HG02852 (cell line): ENCODE results near the gene AGBL5.

Source experiments
- ATAC-seq: cut with Tn5 transposase; IDR thresholded peaks from one replicate; pipeline ENCODE4 v1.9.1; 2021; ENCODE audit warnings: mild to moderate bottlenecking, moderate library complexity; ENCODE audit not compliant: unreplicated experiment

Gene AGBL5, protein sequence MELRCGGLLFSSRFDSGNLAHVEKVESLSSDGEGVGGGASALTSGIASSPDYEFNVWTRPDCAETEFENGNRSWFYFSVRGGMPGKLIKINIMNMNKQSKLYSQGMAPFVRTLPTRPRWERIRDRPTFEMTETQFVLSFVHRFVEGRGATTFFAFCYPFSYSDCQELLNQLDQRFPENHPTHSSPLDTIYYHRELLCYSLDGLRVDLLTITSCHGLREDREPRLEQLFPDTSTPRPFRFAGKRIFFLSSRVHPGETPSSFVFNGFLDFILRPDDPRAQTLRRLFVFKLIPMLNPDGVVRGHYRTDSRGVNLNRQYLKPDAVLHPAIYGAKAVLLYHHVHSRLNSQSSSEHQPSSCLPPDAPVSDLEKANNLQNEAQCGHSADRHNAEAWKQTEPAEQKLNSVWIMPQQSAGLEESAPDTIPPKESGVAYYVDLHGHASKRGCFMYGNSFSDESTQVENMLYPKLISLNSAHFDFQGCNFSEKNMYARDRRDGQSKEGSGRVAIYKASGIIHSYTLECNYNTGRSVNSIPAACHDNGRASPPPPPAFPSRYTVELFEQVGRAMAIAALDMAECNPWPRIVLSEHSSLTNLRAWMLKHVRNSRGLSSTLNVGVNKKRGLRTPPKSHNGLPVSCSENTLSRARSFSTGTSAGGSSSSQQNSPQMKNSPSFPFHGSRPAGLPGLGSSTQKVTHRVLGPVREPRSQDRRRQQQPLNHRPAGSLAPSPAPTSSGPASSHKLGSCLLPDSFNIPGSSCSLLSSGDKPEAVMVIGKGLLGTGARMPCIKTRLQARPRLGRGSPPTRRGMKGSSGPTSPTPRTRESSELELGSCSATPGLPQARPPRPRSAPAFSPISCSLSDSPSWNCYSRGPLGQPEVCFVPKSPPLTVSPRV

DNA sequence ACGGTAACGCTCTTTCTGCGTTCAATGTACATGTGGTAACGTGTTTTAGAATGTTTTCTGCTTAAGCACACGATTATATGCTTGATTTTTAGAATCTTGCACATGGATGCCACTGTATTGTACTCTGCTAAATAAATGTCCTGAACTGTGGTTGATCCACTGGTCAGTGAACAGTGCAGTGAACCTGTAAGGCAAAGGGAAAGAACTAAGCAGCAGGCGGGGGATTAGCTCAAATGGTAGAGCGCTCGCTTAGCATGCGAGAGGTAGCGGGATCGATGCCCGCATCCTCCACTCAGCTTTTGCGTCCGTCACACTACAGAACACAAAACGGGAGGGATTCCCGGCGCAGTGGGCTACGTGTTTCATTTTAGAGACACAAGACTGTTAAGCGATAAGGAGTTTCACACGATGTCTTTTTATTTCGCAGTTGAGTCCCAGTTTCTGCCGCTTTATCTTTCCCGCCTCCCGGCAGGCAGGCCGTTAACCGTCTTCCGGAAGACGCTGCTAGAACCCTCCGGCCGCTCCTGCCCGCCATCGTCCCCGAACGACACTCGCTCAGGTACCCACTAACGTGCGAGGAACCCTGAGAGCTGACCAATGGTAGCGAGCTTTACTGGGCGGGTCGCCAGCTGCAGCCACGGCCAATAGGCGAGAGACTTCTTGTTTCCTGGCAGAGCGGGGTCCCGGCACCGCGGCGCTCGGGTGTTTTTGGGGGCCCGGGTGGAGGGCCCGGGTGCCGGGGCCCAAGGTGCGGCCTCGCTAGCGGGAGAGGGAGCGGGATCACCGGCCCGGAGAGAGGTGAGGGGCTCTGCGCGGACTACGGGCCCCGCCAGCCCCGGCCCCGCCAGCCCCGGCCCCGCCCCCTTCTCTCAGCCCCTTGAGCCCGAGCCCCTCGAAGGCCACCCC is at the start of gene AGBL5:
Gene AGBL5 (plus strand): TSS at position 673 of the 906 bp plus-strand sequence. CDS start 1,291 bp downstream, outside the sequence.
- ATAC-seq, result peak; percentile 66

DNA sequence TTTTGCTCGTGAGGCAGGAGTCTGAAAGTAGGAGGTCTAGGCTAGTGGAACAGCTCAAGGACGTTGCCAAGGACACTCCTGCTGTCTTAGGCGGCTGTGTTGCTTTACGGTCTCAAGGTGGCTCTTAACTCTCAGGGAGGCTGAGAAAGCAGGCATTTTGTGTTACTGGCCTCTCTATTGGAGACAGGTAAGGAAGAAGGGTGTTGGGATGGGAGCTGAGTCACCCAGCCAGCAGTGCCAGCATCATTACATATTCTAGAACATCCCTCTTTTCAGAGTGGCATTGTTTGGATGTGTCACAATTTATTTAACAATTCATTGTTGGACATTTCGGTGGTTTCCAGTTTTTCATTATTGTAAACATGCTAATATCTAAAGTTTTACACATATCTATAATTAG is 49.5 kb upstream of the AGBL5 start:
- ATAC-seq, result no peak

DNA sequence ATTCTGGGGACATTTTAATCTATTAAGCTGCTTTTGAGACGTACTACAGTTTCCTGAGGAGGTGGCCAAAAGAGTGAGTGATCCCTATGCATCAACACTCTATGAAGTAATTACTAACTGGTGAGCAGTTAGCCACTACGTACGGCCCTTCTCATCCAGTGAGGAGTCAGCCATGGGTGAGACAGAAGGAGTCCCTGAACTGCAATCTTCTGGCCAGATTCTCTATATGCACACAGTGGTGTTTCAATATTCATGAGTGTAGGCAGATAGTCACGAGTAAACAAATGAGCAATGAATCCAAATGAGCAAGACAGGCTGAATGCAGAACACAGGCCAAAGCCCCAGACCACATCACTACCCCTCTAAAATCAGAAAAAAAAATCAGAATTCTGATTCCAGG is 48.5 kb upstream of the AGBL5 start:
- no peak for ATAC-seq

DNA sequence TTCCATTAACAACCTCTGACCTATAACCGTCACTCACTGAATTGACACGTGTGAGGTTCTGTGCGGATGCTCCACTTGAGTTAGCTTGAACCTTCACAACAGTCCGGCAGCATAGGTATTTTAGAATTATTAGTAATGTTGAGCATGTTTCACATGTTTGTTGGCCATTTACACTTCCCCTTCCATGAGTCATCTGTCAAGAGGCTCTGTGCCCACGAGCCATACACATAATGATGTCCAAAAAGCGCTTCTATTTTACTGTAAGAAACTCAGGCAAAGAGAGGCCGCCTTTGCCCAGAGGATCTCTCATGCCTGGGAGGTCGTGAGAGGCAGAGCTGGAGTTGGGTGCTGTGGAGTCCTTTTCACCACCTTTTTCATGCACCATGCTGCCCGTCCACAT is 47.6 kb upstream of the AGBL5 start:
- ATAC-seq, result no peak

DNA sequence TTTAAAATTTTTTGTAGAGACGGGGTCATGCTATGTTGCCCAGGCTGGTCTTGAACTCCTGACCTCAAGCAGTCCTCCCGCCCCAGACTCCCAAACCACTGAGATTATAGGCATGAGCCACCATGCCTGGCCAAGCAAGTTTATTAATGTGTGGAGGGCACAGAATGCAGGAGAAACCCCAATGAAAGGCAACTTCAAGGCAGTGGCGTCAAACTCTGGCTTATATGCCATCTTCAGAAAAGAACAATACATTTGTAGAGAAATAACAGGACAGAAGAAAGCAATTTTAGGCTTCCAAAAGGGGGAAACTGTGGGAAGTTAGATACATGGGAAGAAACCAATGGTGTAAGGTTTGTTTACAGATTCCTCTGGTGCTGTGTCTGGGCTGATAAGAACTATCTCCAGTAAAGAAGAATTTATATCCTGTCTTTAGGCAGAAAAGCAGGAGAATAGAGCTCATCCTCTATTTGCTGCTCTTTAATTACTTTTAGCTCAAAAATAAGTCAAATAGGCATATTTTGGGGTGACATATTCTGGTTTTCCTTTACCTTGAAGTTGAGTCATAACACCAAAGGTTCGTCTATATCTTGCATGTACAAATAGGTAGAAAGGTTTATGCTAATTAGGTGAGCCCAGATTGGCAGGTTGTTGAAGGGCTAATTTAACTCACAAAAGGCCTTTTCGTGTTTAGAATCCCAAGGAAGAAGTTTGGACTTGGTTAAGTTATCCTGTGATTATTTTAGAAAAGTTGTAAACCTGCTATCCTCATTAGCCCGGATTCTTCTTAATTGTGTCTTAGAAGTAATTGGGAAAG is 44.7 kb upstream of the AGBL5 start:
- ATAC-seq, result no peak

DNA sequence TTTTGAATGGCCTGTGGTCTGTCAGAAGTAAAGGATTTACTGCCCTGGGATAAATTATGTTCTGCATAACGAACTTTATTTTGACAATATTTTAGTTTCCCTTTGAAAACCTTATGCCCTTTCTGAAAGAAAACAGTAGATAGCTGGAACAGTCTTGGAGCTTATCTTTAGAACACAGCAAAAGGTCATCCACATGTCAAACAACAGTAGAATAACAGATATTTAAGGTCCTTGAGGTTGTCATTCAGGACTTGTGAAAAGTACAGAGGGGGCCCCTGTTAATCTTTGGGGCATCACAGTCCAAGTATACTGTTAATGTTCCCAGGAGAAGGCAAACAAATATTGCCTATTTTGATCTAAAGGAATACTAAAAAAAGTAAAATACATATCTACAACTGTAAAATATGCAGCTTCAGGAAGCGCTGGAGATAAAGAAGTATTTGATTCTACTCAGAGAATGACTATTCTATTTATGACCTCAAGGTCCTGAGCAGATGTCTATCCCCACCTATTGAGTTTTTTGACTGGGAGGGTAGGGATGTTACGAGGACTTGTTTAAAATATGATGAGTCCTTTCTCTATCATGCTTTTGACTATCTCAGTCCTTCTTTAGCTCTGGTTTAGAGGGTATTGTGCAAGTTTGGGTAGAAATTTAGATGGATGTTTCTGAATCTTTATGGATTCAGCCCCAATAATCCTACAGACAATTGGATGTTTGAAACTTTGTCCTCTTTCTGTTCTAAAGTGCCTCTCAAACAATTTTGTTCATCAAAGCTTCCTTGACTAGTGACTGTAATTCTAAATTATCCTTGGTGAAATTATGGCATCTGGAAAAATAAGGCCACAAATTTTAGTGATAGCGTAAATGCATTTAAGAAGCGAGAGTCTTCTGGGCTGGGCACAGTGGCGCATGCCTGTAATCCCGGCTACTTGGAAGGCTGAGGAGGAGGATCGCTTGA is 43.8 kb upstream of the AGBL5 start:
- ATAC-seq, result no peak

DNA sequence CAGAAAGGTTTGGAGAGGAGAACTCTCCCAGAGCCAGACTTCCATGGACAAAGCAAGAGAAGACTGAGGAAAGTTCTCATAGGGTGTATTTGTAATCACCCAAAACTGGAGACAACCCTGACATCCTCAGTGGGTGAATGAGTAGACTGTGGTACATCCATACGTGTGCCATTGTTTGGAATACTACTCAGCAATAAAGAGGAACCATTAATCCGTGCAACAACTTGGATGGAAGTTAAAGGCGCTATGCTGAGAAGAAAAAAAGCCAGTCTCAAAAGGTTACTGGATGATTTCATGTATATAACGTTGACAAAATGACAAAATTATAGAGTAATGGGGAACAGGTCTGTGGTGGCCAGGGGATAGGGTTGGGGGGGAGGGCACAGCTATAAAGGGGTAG is 42.8 kb upstream of the AGBL5 start:
- ATAC-seq, result no peak

DNA sequence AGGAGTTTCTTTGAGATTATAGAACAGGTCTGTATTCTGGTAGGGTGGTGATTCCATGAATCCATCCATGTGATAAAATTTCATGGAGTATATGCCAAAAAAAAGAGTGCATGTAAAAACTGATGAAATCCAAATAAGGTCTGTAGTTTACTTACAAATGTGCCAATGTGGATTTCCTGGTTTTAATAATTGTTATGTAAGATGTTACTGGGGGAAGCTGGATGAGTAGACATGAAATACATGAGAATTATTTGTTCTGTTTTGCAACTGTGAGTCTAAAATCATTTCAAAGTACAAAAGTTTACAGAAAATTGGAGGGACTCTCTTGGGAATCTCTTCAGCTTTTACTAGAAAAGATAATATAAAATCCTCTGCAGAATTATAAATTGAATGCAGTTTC is 42.4 kb upstream of the AGBL5 start:
- ATAC-seq, result no peak

DNA sequence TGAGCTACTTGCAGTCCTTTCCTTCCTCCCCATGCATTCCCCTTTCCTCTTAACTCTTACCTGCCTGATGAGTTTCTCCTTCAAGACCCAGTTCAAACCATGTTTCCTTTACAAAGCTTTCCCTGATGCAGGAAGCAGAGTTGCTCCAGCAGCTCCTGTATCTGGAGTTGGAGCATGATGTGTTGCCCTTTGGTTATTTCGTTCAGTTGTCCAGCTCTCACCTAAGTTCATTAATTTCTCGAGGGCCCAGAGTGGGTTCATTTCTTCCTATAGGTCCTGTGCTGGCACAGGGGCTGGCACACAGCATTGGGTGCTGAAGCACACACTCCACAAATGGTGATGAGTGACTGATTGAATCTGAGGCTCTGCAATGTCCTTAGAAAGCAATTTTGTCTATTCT is 41.8 kb upstream of the AGBL5 start:
- ATAC-seq, result no peak

DNA sequence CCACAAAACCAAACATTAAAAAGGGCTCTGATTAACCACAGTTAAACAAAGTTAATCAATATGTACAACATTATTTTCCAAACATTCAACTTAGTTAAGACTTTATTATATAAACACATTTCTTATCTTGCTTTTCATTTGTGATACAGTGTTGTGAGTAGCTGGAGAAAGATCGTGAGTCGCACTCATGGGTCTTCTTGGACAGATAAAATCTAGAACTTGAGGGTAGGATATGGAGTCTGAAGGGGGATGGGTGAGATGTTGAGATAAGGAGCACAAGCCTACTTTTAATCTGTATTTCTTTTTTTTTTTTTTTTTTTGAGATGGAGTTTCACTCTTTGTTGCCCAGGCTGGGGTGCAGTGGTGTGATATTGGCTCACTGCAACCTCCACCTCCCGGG is 41.3 kb upstream of the AGBL5 start:
- no peak for ATAC-seq

DNA sequence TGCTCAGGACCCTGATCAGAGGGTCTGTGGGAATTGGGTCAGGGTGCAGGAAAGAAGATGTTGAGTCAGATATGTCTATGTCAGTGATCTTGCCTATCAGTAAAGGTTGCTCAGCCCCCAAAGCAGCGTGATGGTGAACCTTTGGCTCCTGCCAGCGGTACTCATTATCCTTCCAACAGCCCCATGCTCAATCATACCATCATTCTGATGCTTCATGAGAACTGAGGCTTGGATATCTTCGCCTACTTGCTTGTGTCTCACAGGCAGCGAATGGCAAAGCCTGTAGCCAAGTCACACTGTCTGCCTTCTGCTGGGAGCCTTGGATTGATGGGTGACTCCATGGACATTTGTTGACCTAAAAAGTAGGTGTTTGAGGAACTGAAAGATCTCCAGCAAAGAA is 37.7 kb upstream of the AGBL5 start:
- no peak for ATAC-seq

DNA sequence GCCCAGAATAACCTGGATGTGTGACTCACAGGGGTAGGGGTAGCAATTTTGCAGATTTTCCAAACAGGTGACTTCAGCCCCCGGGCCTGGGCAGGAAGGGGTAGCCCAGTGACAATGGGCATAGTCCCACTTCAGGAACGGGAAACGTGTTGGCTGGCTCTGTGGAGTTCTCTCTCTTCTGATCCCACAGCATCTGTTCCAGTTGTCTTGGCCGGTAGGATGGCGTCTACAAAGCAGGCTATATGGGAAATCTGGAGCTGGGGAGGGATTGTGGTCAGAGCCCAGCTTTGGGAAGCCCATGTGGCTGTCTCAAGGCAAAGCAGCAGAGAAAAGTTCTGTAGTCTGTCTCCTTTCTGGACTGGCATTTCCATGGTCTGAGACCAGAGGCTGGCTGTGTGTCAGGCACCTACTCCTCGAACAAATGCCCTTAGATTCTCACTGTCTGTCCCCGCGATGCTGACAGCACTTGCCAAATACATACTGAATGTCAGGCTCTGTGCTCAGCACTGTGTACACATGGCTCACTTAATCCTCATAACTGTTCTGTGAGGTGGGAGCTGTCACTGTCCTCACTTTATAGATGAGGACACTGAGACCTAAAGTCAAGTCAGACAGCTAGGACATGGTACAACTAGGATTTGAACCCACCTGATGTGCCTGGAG is 36.6 kb upstream of the AGBL5 start:
- no peak for ATAC-seq

DNA sequence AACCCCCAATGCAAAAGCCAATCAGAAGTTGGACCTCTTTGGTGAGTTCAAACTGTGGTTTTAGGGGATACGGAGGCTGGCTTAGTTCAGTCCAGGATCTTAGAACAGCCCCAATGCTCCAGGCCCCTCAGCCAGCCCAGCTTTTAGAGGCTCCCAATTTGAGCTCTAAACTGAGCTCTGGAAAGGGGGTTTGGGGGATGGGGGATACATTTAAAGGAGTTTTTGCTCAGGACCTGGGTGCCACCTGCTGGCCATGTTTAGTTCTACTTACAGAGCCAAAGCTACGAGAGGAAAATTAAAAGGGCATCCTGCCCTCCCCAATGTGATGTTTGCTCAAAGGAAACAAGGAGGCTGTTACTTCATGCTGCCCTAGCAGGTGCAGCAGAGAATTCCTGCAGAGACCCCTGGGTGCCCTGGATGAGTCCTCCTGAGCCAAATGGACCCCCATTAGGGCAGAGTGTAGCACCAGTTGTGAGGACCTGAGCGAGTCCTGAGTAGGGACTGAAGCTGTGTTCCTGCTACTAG is 34.6 kb upstream of the AGBL5 start:
- ATAC-seq, result no peak

DNA sequence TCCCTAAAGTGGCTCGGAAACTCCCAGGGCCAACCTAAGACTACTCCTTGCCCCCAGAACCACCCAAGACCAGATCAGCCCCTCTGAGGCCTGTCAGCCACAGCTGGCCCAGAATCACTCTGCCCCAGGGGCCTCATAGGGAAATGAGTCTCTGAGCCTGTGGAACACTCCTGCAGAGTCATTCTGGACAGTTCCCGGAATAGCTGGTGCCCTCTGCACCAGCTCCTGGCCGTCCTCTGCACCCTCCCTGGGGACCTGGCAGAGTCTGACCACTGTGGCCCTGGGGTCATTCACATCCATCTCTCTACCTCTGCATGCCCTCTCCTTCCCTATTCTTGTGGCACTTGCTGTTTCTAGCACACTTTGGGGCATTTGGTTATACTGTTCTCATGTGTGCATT is 33.3 kb upstream of the AGBL5 start:
- ATAC-seq, result no peak

DNA sequence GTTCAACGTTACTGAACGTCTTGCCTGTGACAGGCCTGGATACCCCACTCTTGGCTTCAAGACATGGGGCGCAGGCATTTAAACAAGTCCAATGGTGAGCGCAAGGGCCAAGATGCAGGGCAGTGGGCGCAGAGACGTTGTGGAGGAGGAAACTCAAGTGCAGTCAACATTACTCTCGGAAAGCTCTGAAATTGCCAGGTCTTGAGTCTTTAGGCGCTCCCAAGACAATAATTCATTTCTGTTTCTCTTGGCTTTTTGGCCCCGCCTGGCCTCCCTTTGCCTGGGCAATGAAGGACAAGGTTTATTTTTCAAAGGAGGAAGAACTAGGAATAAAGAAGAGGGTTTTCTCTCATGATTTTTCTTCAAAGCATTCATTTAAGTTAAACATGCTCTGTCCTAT is 32.0 kb upstream of the AGBL5 start:
- no peak for ATAC-seq

DNA sequence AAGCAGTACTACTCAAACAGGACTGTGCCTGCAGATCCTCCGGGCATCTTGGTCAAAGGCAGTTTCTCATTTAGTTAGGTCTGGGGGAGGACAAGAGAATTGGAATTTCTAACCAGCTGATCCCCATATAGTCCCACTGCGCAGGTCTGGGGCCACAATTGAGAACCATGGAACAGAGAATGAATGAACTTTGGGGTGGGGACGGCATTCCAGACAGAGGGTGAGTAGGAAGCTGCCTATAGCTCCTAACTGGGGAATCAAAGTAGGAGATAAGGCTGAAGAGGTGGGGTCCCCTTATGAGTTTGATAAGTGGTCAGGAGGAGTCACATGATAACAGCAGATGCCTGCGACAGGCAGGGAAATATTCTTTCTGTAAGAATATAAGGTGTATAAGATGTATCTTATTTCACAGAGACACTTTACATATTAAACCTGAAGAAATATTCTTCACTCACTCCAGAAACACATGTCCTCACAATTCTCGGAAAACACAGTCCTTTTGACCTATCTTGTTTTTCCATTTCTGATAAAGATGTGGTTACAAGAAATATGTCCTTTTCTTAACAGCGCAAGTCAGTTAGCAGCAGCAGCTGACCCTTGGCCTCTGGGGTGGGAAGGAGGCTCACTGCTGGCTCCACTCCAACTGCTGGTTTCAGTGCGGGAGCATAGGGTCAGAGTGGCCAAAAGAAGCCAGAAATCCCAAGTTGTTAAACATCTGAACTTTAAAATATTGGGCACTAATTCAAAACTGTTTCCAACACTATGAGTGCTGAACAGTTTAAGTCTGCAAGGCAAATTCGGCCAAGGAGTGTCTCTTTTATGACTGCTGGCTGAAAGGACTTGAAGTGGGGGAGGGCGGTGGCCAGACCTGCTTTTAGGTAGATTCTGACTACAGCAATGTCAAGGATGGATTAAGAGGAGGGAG is 31.3 kb upstream of the AGBL5 start:
- no peak for ATAC-seq
